Measurements from ENCODE around the gene LSAMP.
"Not testable (repeated sequence)": the region's sequence is repeated elsewhere in the genome, so short reads cannot be mapped to it uniquely, and the experiment has no call there.

LSAMP gene

DNA sequence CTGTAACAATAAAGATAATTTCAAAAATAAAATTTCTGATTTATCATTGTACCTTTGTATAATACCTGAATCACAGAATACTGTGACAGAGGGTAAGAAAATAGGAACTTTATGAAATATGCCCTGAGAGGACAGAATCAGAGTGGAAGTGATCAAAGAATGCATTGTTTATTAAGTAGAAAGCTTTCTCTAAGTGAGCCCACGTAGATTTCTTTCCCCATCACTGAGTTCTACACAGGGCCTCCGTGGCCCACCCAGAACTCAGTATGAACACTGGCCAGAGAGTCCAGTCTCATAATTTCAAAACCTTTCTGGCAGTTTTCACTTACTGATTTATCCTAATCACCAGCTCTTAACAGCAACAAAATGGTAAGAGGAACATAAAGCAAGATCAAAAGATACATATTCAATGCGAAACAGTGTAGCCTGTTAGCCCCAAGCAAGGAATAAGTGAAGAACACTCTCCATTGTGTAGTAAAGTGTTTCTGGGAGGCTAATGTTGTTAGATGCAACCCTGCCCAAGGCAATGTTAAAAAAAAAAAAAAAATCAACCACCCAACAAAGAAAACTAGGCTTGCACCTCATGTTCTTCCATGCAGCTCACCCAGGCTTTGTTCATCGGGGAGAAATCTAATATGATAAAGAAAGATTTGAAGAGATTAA is 341.3 kb downstream of the LSAMP start:
- DNase-seq (ENCODE audit: low read depth), result no peak

DNA sequence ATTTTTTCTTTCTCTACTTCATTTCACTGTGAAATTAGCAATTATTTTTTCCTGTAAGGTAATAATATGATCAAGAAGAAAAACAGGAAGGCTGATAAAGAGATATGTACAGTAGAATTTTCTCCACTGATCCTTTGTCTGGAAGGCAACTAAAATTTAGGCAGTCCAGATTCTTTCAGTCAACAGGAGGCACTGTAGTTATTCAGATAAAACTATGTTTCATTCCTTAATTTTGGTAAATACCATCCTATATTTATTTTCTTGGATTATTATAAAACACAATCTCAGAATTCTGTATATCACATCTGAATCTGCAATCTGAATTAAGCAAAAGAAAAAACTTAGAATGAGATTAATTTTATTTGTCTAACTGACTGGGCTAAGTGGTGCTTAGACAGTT is 343.2 kb downstream of the LSAMP start:
- DNase-seq (ENCODE audit: low read depth), result no peak

DNA sequence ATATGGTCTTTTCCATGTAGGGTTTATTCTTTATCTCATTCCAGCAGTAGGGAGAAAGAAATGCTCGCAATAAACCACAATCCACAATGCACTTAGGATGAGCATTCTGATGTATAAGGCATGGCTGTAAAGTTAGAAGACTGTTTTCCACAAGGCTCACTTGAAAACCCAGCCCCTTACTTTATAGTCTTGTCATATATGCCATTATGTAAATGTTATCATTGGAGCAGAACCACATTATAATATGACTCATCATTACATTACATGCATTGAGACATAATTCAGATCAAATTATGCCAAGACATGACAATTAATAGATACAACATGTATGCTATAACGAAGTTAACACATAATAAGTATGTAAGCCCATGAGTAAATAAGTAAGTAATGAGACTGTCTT is 348.1 kb downstream of the LSAMP start:
- DNase-seq (ENCODE audit: low read depth), result no peak

DNA sequence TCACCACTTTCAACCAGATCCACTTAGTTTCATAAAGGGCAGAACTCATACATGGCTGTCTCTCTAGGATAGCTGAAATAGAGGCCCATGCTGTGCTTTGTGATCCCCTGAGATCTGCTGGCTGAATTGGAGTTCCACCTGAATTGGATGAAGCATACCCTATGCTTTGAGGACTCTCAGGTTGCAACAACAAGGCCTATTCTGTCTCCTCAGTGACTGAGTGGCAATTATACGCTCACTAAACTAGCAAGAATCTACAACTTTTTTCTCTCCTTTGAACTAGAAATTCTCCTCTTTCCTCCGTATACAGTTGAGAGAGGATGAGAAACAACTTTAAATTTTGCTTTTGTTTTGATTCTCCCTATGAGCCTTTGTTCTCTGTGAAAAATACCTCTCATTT is 348.7 kb downstream of the LSAMP start:
- no peak for DNase-seq (ENCODE audit: low read depth)

DNA sequence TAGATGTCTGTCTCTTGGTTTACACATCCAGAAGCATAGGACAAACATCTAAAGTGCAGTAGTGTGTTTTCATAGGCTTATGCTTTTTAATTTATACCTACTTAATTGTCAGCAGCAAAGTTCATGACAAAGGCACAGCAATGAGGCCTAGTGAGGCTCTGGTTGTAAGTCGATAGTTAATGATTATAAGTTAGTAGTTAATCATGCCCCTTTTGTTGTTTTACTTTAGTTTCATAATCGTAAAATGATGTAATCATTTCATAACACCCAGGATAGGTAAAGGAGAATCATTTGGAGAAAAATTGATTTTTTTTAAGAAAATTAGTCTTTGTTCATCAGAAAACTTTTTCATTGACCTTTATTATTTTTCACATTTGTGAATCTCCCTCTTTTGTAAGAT is 351.9 kb downstream of the LSAMP start:
- no peak for DNase-seq (ENCODE audit: low read depth)

DNA sequence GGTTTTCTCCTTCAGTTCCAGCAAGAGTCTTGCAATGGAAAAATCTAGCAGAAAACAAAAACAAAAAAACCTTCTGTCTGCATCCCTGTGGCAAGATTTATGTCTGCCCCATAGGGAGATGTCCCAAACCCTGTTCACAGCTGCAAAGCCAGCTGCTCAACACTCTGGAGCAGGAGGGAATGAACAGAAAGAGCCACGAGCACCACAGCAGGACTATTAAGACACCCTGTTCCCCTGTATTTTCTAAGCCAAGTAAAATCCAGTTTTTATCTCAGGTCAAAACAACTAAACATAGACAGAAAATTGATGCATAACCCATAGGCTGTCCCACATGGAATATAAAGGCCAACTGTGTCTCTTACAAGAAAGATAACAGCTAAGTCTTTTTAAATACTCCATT is 357.9 kb downstream of the LSAMP start:
- no peak for DNase-seq (ENCODE audit: low read depth)

DNA sequence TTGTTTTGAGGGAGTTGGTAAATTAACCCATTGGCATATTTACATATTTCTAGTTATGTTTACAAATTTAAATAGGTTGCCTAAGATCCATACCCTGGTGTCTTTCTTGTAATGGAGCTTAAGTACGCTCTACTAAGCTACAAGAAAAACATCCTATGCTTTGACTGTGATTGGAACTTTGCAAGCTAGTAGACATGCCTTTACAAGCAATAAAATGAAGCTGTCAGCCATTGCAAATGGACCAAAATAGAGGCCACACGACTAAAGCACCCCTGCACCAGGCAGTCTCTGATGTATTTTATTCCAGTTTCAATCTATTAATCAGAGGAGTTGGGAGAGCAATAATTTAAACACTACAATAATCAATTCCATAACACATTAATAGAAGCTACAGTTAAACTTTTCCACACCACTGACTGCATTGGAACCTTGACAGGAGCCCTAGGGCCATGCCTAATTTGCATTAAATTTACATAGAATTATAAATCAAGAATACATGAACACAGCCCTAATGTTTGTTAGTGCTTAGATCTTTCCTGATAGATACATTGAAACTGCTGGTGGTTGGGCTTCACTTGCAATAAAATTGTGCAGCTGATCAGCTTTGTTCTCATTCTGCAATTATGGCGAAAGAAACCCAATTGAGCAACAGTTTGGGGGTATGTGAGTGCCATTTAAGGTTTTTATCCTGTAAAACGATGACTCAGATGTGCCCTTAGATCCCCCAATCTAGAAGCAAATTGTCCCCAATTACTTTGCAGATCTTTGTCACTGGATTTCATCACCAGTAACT is 360.1 kb downstream of the LSAMP start:
- DNase-seq (ENCODE audit: low read depth), result peak; percentile 6

DNA sequence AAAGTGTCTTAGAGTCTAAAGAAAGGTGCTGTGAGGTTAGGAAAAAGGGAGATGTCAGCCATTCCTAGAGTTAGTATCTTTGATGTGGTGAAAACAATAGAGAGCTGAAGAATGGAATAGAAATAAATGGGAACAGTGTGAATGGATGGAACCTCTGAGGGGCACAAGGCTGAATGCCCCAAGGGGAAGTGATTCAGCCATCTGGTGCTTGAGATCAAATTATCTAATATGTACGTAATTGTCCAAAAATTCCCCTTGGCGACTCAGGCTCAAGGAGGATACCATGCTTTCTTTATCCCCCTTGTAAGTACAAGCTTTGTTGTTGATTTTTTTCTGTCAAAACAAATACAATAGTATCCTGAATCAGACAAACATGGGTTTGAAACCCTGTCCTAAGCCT is 361.6 kb downstream of the LSAMP start:
- DNase-seq (ENCODE audit: low read depth), result no peak

DNA sequence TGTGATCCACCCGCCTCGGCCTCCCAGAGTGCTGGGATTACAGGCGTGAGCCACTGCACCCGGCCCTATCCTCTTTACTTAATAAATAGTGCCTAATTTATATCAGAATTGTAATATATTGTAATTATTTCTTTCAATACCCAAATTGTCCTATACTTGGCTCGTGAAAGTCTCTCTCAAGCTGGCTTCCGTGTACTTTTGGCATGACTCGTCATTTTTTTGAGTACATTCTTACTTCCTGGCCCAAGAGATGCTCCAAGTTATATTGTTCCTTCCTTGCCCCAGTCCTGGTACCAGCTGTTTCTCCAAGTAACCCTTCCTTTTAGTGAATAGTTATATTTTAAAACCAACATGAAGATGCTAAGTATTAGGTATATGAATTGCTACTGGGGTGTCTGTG is 366.7 kb downstream of the LSAMP start:
- DNase-seq (ENCODE audit: low read depth), result no peak

DNA sequence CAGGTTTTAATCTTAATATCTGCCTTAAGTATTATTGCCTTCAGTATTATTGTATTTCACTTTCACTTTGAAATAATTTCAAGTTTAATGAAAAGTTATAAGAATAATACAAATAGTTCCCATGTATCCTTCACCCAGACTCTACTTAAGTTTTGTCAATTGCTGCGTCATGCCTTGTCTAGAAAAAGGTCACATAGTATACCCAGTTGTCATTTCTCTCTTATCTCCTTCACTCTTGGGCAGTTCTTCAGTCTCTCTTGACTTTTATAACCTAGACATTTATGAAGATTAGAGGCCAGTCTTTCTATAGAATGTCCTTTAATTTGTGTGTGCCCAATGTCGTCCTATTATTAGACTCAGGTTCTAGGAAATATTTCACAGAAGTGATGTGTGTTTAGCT is 367.7 kb downstream of the LSAMP start:
- DNase-seq (ENCODE audit: low read depth), result no peak

DNA sequence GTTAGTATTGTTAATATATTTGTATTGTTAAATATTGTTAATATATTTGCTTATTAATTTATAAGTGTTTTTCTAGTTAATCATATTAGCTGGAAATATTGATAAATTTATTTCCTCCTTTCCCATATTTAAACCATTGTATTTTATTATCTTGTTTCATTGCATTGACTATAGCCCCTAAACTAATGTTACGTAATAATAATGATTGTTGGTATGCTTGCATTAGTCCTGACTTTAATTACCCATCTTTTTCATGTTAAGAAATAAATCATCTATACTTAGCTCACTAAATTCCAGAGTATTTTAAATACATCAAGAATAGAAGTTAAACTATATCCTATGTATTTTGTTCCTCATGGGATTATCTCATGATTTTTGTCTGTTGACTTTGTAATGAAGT is 368.2 kb downstream of the LSAMP start:
- no peak for DNase-seq (ENCODE audit: low read depth)

DNA sequence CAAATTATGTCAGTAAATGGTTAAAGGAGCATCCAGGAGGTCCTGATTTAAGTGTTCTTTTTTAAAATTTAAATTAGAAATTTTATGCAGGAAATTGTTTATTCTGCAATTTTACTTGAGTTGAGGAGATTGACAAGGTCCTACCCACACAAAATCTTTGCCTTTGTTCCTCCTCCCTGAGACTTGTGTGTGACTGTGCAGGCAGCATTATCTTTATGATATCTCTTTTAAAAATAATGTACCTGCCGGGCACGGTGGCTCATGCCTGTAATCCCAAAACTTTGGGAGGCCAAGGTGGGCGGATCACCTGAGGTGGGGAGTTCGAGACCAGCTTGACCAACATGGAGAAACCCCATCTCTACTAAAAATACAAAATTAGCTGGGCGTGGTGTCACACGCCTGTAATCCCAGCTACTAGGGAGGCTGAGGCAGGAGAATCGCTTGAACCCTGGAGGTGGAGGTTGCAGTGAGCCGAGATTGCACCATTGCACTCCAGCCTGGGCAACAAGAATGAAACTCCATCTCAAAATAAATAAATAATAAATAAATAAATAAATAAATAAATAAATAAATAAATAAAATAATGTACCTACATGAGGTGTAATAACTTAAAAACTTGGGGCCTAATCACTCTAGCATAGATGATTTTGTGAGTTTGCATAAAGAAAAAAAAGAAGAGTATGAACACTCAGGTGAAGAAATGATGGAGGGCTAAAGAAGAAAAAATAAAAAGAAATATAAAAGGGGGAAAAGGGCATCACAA is 374.6 kb downstream of the LSAMP start:
- not testable (repeated sequence) for DNase-seq (ENCODE audit: low read depth)

DNA sequence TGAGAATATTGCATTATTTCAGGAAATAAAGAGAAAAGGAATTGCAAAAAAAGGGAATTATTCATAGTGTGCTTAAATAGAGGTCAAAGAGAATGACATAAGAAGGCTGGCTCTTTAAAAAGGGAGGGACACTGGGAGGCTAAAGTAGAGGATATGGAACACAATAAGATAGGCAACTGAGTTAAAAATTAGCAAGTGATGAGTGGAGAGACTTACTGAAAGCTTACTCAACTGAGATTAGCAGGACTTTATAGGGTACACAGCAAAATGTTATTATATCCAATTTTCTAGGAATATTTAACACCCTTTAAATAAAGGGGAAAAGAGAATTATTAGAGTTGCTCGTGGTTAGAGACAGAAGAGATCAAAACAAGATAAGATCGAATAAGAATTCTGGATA is 375.2 kb downstream of the LSAMP start:
- no peak for DNase-seq (ENCODE audit: low read depth)

DNA sequence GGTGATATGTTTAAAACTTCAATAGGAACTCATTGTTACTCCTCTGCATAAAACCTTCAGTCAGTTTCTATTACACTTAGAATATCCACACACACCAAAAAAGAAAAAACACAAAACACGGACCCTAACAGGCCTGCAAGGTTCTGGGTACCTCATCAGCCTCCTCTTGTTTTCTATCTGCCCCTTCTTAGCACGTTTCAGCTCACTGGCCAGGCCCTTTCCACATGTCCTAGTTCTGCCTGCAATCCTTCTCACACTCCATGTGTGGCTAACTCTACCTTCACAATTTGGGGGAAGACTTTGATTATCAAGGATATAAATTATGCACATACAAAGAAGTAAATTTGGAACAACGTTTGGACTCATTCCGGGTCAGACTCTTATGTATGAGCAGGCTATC is 376.3 kb downstream of the LSAMP start:
- DNase-seq (ENCODE audit: low read depth), result no peak

DNA sequence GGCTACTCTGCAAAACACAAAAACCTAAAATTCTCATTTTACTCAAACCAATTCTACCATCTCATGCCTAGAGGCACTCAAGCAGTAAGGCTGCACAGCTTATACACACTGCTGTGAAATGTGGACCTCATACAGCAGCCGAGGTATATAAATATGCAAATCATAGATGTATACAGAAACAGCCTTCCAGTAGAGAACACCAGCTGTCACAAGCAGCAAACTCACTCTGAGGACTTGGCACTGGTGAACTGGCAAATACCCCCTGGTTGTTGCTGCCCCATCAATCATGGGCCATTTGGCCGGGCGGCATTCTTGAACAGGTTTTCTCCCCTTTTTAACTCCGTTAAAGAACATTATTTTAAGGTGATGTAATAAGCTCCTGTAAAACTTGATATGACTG is 378.0 kb downstream of the LSAMP start:
- no peak for DNase-seq (ENCODE audit: low read depth)

DNA sequence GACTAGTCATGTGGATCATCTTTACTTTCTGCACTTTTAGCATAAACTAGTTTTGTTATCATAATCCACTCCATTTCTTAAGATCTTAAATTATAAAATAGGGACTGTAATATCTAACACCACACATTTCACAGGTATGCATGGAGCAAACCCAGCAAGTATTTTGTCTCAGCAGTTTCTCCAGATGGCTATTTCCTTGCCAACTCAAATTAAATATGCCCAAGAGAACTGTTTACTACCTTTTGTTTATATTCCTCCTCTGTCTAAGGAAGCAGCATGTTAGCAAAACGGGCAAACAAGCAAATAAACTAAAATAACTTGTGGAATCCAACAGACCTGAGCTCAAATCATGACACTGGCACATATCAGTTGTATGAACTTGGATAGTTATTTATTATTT is 379.8 kb downstream of the LSAMP start:
- no peak for DNase-seq (ENCODE audit: low read depth)

DNA sequence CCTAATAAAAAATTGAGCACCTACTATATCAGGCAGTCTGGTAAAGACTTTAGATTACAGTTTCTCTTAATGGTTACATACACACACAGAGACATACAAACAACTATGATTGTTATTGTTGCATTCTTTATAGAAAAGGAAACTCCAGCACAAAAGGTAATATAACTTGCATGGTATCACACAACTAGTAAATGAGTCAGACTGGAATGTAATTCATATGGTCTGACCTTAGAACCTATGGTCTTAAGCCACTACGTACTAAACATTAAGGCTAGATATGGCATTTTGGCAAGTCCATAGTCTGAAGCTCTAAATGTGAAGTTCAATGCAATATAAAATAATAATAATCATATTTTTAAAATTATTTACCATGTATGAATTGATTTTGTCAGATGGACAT is 380.6 kb downstream of the LSAMP start:
- DNase-seq (ENCODE audit: low read depth), result no peak

DNA sequence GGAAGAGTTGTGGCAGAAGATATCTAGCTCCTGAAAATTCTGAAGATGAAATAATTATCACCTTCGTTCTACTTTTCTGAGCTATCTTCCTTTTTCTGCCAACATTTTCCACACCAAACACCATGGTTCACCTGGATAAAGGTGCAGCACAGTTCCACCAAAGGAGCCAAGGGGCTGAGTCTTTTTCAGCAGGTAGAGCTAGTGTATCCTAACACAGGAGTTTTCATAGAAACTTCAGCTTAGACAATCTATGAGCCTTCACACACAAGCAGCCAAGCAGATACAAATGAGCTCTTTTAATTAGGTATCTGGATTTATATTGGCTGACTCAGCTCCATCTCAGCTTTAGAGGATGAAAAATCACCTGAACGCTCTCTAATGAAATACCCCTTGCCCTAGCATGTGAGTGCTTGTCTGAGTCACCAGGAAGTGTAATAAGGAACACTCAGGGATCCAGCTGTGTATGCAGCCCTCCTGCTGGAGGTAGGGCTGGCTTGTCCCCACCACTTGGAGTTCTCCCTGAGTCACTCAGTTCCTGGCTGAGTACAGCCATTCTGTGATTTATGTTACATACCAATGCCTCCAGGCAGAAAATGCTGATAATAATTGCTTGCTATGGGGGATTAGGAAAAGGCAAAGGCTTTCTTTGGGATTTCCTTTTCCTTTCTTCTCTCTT is 385.7 kb downstream of the LSAMP start:
- no peak for DNase-seq (ENCODE audit: low read depth)

DNA sequence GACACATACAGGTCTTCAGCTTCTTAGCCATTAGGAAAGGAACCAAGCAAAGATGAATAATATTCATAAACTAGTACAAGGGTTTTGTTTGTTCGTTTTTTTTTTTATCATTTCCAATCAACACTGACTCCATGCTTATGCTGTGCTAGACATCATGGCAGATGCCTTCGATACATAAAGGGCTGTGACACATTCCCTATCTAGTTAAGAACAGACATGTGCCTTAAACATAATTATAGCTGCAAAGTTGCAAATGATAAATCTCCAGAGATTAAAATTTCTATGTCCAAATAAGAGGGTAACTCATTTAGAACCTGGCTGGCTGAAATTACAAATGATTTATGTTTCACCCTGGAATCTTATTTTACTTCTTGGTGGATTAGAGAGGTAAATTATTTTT is 386.4 kb downstream of the LSAMP start:
- no peak for DNase-seq (ENCODE audit: low read depth)

DNA sequence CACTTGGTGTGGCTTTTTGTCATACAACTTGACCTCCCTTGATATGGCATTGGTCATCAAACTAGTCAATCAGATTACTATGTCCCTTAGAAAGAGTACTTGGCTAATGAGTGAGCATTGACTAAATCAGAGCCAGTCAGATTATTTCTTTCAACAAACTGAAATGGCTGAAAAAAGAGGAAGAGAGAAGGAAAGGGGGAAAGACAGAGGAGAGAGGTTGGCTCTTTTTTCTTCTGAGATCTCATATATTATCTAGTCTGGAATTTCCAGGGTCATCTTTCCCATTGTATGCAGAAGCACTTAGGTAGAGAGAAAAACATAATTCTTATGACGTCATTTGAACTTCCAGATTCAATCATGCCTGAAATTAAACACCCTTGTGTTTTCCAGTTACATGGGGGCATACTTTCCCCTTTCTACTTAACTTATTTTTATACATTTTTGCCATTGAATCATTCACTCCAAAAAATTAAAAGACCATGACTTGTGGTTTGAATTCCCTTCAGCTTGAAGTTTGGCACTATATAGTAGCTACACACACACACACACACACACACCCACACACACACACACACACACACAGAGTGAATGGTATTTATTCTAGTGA is 387.8 kb downstream of the LSAMP start:
- no peak for DNase-seq (ENCODE audit: low read depth)

DNA sequence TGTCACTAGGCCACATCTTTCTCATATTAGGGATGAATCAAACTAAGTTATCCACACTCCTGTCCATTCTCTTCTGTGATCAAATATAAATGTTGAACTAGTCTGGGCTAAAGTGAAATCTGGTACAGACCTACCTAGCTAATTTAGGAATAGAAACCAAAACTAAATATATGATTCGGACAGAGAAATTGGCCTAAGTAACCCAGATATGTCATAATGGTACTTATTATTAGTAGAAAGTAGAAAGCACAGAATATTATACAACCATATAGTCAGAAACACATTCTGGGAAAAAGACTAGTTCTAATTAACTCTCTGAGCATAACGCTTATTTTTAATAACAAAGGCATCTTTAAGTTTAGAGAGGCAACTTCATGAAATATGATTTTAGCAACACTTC is 389.0 kb downstream of the LSAMP start:
- no peak for DNase-seq (ENCODE audit: low read depth)

DNA sequence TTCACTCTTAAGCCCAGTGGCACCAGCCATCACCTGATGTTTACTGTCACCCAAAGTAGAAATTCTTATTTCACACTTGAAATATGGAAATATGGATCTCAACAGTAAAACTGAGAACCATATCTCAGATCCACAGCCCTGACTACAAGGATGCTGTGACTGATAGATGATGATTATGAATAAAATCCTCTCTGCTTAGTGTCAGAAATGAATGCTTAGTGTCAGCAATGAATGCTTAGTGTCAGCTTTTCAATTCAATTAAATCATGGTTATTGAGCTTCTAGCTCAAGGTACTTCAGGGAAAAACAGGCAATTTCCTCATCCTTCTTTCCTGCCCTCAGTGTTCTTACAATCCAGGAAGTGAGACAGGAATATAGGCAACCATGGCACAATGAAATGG is 392.3 kb downstream of the LSAMP start:
- no peak for DNase-seq (ENCODE audit: low read depth)
